SU-DHL-6 (cell line): ENCODE data around the gene FMN1.

Experiments
- H2AFZ ChIP-seq: fragments of 200-600 bp; sonication (generic); 2 replicates; pipeline ENCODE4 v1.6.1; 2014; ENCODE audit warnings: low read depth, mild to moderate bottlenecking, moderate library complexity, mixed read lengths, antibody characterized with exemption, low read length; ENCODE audit not compliant: severe bottlenecking
- H3F3A ChIP-seq: fragments of 200-600 bp; shearing (Covaris generic); 2 replicates; pipeline ENCODE4 v1.6.0; 2016; ENCODE audit warnings: antibody characterized with exemption, mild to moderate bottlenecking; ENCODE audit not compliant: insufficient read depth
- H3K27ac ChIP-seq: fragments of 200-600 bp; sonication (generic); 2 replicates; pipeline ENCODE4 v1.5.1; 2016; ENCODE audit warnings: low read depth, mild to moderate bottlenecking, low read length, moderate library complexity, mixed read lengths
- H3K27me3 ChIP-seq: fragments of 200-600 bp; sonication (generic), shearing (Covaris generic); 2 replicates; pipeline ENCODE4 v1.6.0; 2014; ENCODE audit warnings: mild to moderate bottlenecking, low read length
- H3K36me3 ChIP-seq: fragments of 200-600 bp; sonication (generic); 2 replicates; pipeline ENCODE4 v1.6.1; 2014; ENCODE audit warnings: mild to moderate bottlenecking, low read length, mixed read lengths
- H3K4me2 ChIP-seq: fragments of 300-600, 200-600 bp; shearing (Covaris generic), sonication (generic); 2 replicates; pipeline ENCODE4 v1.6.0; 2014; ENCODE audit warnings: low read length, low read depth, mild to moderate bottlenecking; ENCODE audit not compliant: poor library complexity, severe bottlenecking
- H3K4me3 ChIP-seq: fragments of 200-600 bp; sonication (generic); 2 replicates; pipeline ENCODE4 v1.5.1; 2014; ENCODE audit warnings: antibody characterized with exemption, low read length, mild to moderate bottlenecking, mixed read lengths; ENCODE audit not compliant: insufficient read depth, poor library complexity, severe bottlenecking
- H3K79me2 ChIP-seq: fragments of 200-600 bp; sonication (generic); 2 replicates; pipeline ENCODE4 v1.6.1; 2014; ENCODE audit warnings: mild to moderate bottlenecking, low read length, moderate library complexity; ENCODE audit not compliant: insufficient read depth
- H3K9ac ChIP-seq: fragments of 200-600 bp; sonication (generic); 2 replicates; pipeline ENCODE4 v1.7.0; 2014; ENCODE audit warnings: mild to moderate bottlenecking, low read length
- H3K9me2 ChIP-seq: fragments of 200-600 bp; sonication (generic); replicated peaks from 2 replicates; pipeline ENCODE4 v1.6.1; 2014; ENCODE audit warnings: low read length; ENCODE audit not compliant: insufficient read depth
- H3K9me3 ChIP-seq: fragments of 200-600 bp; sonication (generic); 2 replicates; pipeline ENCODE4 v1.6.1; 2014; ENCODE audit warnings: low read length, mixed read lengths; ENCODE audit not compliant: insufficient read depth
- H4K20me1 ChIP-seq: fragments of 200-600 bp; sonication (generic); 2 replicates; pipeline ENCODE4 v1.6.1; 2014; ENCODE audit warnings: low read depth, mild to moderate bottlenecking, antibody characterized with exemption, low read length, moderate library complexity, mixed read lengths
- CTCF ChIP-seq: fragments of 200-600 bp; sonication (generic); IDR thresholded peaks from one replicate; pipeline ENCODE4 v1.5.1; 2017; ENCODE audit warnings: antibody characterized with exemption, mild to moderate bottlenecking, low read length, moderate library complexity; ENCODE audit not compliant: insufficient read depth, poor library complexity, severe bottlenecking
- EZH2phosphoT487 ChIP-seq: fragments of 200-600 bp; sonication (generic), shearing (Covaris generic); conservative IDR thresholded peaks from 2 replicates; pipeline ENCODE4 v1.6.1; 2018; ENCODE audit warnings: mild to moderate bottlenecking, antibody characterized with exemption, low read length, moderate library complexity, mixed read lengths

The FMN1 gene

GRCh38 chr15:32843219-32843815 is 351.2 kb downstream of the FMN1 start:
- Histone ChIP-seq H3K4me2 (no peak overlapping the region), H3K4me3 (no peak overlapping the region), H3K9ac (no peak overlapping the region), H2AFZ (no peak overlapping the region), H4K20me1 (no peaks in the 10 kb centered on the region), H3K9me2 (no peaks in the 10 kb centered on the region), H3K27ac (no peak overlapping the region), H3K36me3 (no peaks in the 10 kb centered on the region), H3K9me3 (no peaks in the 10 kb centered on the region), H3F3A (no peaks in the 10 kb centered on the region), H3K27me3 (no peaks in the 10 kb centered on the region), H3K79me2 (no peaks in the 10 kb centered on the region)
- TF ChIP-seq CTCF (no peak), EZH2phosphoT487 (no peak)

DNA sequence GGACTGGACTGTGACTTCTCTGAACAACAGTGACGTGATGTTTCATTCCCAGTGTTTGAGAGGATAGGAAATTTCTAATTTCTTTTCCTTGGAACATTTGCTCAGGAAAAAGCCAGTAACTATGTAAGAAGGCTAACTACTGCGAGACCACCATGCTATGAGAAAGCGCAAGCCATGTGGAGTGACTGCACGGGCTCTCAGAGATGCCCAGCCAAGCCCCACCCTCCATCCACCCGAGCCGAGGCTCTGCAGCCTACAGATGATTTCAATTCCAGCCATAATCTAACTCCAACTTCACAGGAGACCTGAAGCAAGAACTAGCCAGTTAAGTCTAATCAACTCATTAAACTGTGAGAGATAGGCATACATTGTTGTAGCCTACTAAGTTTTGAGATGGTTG is 352.4 kb downstream of the FMN1 start:
- Histone ChIP-seq H3K9me2 (no peaks in the 10 kb centered on the region), H3K27me3 (no peaks in the 10 kb centered on the region), H3K79me2 (no peaks in the 10 kb centered on the region), H3F3A (no peaks in the 10 kb centered on the region), H3K36me3 (no peaks in the 10 kb centered on the region), H3K4me2 (no peak overlapping the region), H3K9ac (no peak overlapping the region), H3K9me3 (no peaks in the 10 kb centered on the region), H3K4me3 (no peak overlapping the region), H4K20me1 (no peaks in the 10 kb centered on the region), H2AFZ (no peak overlapping the region), H3K27ac (no peak overlapping the region)
- no peak for TF ChIP-seq CTCF
- no peak for TF ChIP-seq EZH2phosphoT487

GRCh38 chr15:32840507-32841245 is 353.8 kb downstream of the FMN1 start:
- TF ChIP-seq EZH2phosphoT487 (no peak), CTCF (no peak)
- H3K36me3 ChIP-seq: no peaks in the 10 kb centered on the region
- H3K4me3 ChIP-seq: no peak overlapping the region
- H2AFZ ChIP-seq: no peak overlapping the region
- H3K9me3 ChIP-seq: no peaks in the 10 kb centered on the region
- H3K79me2 ChIP-seq: no peaks in the 10 kb centered on the region
- no peaks in the 10 kb centered on the region for H3F3A ChIP-seq
- no peaks in the 10 kb centered on the region for H3K27me3 ChIP-seq
- no peaks in the 10 kb centered on the region for H4K20me1 ChIP-seq
- H3K27ac ChIP-seq: no peak overlapping the region
- no peaks in the 10 kb centered on the region for H3K9me2 ChIP-seq
- no peak overlapping the region for H3K4me2 ChIP-seq
- H3K9ac ChIP-seq: no peak overlapping the region
